ENCODE results near the gene TNNI3K.

DNA sequence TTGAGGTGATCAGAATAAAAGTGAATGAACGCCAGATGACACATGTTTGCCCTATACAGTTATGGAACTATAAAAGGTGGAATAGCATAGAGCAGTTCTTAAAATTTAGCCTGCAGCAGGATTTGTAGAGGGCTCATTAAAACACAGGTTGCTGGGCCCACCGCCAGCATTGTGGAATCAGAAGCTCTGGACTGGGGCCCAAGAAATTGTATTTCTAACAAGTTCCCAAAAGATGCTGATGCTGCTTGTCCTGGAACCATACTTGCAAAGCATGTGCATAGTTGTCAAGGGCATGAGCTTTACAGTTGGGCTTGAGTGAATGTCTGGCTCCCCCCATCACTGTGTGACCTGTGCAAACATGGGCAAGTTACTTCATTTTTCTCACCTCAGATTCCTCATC, 314.7 kb downstream of the TNNI3K start:
- TF ChIP-seq EZH2phosphoT487 (IDR thresholded peaks at IDR 0.05; ENCODE audit: borderline replicate concordance, low read length): no peak
- TF ChIP-seq, protein P1, sequence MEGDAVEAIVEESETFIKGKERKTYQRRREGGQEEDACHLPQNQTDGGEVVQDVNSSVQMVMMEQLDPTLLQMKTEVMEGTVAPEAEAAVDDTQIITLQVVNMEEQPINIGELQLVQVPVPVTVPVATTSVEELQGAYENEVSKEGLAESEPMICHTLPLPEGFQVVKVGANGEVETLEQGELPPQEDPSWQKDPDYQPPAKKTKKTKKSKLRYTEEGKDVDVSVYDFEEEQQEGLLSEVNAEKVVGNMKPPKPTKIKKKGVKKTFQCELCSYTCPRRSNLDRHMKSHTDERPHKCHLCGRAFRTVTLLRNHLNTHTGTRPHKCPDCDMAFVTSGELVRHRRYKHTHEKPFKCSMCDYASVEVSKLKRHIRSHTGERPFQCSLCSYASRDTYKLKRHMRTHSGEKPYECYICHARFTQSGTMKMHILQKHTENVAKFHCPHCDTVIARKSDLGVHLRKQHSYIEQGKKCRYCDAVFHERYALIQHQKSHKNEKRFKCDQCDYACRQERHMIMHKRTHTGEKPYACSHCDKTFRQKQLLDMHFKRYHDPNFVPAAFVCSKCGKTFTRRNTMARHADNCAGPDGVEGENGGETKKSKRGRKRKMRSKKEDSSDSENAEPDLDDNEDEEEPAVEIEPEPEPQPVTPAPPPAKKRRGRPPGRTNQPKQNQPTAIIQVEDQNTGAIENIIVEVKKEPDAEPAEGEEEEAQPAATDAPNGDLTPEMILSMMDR (IDR thresholded peaks at IDR 0.05; ENCODE audit: low read depth, low read length, poor library complexity, severe bottlenecking): no peak

All from DOHH2 (cell line).